ENCODE measurements around the gene TPM4. TPM values are rescaled to one million over a fixed set of nuclear protein-coding genes. Genes with fewer than 3 reads are reported as not detected.

Gene TPM4
- total RNA-seq, 1 donor from 2014 or later: 607 TPM

DNA sequence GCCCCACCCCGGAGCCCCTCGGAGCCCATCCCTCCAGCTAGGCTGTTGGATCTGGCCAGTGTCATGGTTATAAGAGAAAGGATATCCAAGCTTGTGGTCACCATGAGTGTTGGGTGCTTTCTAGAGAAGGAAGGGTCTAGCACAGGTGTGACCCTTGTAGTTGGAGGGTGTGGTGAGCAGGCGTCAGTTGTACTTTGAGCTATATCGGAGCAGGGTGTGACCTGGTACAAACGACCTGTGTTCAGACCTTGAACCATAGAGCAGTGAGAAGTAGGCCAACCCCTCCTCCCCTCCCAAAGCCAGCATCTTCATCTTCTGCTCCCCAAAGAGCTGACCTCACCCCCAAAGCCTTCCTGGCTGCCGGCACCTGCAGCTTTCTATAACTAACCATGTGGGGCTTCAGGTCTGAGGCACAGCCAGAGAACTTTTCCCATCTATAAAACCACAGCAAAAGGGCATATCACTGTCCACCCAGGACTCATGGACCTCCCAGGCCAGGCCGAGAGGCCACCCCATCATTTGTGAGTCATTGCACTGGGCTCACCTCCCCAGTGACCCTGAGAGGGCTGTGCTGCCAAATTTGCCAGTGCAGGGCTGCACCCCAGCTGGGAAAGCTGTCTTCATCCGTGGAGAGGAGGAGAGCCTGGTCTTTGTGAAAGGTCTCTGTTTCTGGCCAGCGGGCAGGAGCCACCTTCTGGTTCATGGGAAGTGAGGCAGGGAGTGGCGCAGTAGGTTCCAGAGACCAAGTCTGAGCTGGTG is 49.6 kb downstream of the TPM4 start:
- no peak for DNase-seq (ENCODE audit: low read depth)

DNA sequence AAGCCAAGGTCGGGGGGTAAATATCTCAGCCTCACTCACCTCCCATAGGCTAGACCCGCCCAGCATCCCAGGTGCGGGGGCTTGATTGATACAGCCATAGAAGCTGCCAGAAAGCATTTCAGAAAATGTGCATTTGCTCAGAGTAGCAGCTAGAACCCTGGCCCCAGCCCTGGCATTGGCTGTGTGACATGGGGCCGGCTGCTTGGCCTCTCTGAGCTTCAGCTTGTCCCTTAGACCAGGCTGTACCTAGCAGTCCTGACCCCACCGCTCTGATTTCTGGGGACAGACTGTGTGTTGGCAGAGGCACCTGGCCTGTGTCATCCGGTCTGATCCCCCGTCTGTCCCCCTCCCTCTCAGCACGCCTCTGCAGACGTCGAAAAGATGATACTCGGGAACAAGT is 50.8 kb downstream of the TPM4 start:
- no peak for DNase-seq (ENCODE audit: low read depth)

DNA sequence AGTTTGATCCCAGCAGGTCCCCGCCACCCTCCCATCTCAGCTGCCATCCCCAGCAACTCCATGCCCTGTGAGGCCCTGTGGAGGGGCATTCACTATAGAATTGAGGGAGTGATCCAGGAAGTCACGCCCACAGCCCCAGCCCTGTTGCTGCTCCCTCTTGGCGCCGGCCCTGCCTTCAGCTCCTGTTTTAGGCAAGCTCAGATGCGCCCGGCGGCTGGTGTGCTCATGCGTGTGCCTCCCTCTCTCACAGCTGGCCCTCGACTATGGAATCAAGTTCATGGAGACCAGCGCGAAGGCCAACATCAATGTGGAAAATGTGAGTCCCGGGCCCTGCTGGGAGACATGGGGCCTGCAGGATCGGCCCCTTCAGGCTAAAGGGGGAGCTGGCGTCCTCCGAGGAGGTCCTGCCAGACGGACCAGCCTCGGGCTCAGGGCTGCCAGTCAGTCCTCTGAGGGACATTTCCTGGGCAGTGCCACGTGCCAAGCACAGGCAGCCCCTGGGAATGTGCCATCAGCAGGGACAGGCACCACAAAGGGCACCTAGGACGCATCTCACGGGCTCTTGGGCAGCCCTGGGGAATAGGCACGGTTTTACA is 51.6 kb downstream of the TPM4 start:
- no peak for DNase-seq (ENCODE audit: low read depth)

DNA sequence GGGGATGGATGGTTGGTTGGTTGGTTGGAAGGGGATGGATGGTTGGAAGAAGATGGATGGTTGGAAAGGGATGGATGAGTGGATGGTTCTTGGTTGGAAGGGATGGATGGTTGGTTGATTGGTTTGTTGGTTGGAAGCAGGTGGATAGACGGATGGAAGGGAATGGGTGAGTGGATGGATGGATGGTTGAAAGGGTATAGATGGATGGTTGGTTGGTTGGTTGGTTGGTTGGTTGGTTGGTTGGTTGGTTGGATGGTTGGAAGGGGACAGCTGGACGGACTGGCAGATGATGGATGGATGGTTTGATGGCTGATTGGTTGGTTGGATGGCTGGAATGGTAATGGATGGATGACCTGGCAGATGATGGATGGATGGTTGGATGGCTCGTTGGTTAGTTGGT is 55.4 kb downstream of the TPM4 start:
- DNase-seq (ENCODE audit: low read depth): no peak

DNA sequence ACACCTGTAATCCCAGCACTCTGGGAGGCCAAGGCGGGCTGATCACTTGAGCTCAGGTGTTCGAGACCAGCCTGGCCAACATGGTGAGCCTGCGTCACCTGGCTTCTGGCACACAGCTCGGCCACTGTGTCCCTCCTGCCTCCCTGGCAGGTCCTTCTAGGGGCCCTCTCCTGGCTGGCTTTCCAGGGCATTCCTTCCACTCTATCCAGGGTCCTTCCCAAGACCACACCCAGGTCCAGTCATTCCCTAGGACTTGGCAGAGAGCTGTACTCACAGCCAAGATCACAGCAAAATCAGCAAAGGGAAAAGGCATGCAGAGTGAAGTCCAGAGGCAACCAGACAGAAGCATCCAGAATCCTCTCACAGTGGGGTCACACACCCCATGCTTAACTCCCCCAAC is 57.5 kb downstream of the TPM4 start:
- DNase-seq (ENCODE audit: low read depth): no peak

DNA sequence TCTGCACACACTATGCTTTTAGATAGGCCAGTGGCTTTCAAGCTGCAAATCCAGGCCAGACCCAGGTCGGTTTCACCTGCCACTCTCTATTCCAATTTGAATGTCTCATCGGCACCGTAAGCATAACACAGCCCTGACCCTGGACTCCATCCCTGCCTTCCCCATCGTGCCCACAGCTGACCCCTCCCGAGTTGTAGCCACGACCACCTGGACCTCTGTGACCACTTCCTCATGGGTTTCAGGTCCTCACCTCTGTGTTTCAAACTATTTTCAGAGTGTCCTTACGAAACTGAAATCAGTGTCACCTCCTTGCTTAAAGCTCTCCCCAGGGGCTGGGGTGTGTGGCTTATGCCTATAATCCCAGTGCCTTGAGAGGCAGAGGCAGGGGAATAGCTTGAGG is 58.2 kb downstream of the TPM4 start:
- no peak for DNase-seq (ENCODE audit: low read depth)

DNA sequence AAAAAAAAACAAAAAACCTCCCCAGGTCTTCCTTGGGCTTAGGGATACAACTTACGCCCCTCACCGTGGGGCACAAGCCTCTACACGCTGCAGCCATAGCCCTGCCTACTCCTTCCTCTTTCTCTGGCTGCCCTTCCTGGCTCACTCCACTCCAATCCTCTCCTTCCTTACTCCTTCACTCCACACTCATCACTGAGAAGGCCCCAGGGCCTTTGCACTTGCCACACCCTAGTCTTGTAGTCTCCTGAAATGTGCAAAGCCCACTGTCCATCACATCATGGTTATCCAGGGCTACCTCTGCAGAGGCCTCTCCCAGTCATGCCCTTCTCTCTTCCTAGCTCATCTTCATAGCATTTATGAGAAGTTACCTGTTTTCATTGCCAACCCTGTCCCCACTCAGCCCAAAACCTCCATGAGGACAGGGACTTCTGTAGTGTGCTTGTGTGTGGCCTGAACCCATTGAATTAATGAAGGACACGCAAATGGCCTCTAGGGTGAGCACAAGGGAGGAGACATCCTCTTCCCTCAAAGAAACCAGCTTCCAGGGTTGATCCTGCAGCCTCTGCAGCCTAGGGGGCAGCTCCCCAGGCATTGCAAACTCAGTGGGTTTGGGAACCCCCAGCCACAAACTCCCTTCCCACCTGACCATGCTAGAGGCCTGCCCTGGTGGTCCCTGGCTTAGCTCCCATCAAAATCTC is 59.3 kb downstream of the TPM4 start:
- no peak for DNase-seq (ENCODE audit: low read depth)

DNA sequence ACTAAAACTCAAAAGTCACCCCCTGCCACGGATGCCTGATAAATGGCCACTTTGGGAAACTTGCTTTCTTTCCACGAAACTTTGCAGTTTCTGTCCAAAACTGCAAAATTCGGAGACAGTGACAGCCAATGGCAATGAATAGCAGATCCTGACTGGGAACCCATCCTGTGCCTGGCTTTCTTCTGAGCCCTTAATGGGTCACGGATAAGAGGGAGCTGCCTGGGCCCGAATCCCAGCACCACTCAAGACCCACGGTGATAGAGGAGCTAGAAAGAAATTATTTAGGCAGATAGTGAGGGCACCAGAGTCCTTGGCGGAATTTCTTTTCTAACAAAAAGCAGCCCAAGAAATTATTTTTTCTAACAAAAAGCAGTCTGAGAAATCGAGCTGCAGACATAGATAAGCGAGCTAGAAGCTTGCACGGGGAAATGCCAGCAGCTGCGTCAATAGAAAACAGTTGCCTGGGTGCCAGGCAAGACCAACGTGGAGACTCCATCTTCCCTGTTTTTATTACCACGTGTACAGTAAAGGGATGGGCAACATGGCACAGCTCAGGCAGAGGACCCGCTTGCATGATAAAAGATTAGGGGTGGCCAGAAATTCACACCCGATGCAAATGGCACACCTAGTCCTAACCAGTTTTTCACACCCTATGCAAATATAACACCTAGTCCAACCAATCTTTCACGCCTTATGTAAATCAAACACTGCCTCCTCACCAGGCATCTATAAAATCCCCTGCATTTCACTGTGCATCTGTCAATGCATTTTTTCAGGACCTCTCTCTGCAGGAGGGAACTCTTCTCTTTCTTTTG is 60.1 kb downstream of the TPM4 start:
- no peak for DNase-seq (ENCODE audit: low read depth)

DNA sequence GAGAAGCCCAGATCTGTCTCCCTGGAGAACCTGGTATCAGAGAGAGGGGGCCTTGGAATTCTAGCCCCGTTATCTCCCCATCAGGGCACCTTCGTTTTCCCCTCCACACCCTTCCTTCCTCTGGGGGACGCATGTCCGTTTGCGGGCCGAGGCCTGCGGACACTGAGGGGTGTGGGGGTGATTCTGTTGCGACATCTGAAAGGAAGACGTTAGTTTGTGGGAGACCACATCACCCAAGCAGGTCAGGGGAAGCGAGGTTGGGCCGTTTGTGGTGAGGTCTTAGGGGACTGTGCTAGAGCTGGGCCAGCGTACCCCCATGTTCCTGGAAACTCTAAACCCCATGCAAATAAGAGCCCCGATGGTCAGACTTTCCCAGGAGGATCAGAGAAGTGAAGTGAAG is 63.5 kb downstream of the TPM4 start:
- DNase-seq (ENCODE audit: low read depth): no peak

DNA sequence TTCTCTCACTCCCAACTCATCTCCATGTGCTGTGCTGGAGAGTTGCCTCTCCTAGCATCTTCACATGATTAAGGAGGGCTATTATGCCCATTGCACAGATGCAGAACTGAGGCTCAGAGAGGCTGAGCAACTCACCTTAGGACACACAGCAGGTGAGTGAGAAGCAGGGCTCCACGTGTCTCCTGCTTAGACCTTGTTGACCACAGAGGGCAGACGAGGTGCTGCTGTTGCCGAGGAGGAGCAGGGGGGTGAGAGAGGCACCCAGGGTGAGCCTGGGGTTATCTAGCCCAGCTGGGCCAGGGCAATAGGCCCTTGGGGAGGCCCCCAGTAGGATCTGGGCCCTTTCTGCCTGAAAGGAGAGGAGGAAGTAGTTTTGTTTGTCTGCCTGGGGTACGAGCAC is 64.7 kb downstream of the TPM4 start:
- DNase-seq (ENCODE audit: low read depth): no peak

DNA sequence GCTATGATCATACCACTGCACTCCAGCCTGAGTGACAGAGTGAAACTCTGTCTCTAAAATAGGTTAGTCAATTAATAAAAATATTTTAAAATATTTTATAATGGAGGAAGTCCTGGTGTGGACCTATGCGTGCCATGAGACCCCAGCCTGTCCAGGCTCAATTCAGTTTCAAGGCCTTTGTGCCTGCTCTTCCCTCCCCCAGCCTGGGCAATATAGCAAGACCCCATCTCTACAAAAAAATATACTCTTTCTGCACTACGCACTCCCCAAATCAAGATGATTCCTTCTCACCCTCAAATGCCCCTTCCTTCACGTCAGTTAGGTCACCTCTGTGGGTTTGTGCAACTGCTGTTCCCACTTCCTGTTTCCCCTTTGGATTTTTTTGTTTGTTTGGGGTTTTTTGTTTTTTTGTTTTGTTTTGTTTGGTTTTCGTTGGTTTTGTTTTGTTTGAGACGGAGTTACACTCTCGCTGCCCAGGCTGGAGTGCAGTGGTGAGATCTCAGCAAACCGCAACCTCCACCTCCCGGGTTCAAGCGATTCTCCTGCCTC is 65.8 kb downstream of the TPM4 start:
- DNase-seq (ENCODE audit: low read depth): no peak

DNA sequence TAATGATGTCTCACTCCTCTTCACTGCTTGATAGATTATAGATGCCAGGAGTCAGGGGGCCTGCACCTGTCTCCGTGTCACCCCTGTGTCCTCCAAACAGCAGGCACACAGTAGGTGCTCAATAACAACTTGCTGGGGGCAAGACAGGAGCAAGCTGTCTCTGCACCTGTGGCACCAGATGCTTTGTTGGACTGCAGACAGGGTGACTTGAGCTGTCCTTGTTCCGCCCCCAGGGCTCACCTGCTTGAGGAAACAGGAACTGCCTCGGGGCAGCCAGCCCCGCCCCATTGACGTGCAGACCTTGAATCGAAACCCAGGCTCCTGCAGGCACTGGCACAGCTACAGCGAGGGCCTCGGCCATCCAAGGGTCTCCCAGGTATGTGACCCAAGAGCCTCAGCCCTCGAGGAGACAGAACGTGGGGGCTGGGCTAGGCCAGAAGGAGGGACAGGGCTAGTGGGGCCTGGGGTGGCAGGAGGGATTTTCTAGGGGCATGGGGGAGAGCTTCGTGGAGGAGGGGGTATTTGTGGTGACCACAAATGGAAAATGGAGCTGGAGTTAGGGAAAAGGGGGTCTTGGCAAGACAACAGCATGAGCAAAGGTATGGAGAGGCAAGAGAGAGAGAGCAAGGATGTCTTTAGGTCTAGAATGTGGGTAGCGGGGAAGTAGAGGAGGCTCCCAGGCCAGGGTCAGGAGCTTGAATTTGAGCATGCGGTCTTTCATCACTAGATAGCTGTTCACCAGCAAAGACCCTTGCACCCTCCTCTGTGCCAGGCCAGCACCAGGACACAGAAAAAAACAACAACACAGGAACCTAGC is 67.3 kb downstream of the TPM4 start, which contains the start of gene HSH2D:
HSH2D (plus strand) TSS at position 287 of the 817 bp plus-strand sequence. CDS start 5,066 bp downstream, outside the sequence.
- peak; percentile 38 for DNase-seq (ENCODE audit: low read depth)

DNA sequence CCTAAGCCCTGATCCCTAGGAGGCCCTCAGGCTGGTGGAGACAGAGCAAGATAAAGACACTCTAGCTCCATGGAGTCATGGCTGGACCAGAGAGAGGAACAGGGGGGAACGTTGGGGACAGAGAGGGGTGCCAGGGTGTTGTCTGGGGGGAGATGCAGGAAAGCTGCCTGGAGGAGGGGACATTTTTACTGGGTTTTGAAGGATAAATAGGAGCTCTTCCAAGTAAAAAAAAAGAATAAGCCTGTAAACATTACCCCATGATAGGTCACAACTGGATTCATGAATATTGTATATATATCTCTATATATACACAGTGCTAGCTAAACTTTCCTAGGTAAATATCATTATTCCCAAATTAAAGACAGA is 67.9 kb downstream of the TPM4 start:
- no peak for DNase-seq (ENCODE audit: low read depth)

DNA sequence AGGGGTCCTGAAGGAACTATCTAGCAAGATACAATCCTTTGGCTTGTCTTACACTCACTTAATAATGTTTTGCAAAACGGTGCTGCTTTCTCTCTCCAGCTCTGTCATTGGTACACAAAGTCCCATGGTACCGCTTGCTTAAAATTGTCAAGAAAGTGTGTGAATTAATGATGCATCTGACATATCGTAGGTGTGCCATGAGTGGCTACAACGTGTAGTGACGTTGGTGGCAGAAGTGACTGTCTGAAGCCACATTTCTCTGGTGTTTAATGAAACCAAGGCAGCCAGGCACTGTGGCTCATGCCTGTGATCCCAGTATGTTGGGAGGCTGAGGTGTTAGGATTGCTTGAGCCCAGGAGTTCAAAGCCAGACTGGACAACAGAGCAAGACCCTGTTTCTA is 69.8 kb downstream of the TPM4 start:
- DNase-seq (ENCODE audit: low read depth): no peak

DNA sequence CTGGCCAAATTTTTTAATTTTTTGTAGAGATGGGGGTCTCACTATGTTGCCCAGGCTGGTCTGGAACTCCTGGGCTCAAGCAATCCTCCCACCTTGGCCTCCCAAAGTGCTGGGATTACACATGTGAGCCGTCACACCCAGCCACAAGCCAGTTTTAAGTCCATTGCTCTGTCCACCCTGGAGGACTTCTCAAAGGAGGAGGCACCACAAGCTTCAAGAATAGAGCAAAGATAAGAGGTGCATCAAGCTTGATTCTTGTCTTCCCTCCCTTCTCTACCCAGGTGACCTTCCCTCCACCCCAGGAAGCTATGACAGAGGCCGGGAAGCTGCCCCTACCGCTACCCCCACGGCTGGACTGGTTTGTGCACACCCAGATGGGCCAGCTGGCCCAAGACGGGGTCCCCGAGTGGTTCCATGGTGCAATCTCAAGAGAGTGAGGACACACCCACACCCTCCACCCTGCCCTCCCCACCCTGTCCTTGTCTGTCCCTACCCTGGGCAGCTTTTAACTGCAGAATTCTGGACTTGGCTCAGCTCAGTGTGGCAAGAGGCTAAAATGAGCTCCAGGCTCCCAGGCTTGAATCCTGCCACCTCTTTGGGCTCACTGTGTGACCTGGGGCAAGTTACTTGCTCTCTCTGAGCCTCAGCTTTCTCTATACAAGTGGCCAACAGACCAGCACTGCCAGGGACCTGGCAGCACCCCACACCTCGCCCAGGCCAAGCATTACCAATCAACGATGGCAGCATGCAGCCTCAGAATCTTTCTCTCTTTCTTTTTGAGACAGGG is 72.3 kb downstream of the TPM4 start:
- no peak for DNase-seq (ENCODE audit: low read depth)

Other genes starting within 250 kb of the TPM4 start
- 0.05 and 1.9 TPM in 2 replicates for gene CYP4F2, start 178.4 kb upstream of the TPM4 start, total RNA-seq
- gene CYP4F11, start 142.0 kb upstream of the TPM4 start, total RNA-seq: 2.4 and 2.6 TPM in 2 replicates
- not detected in 2 replicates for gene OR10H4, start 127.5 kb upstream of the TPM4 start, total RNA-seq
- 72.4 and 82.0 TPM in 2 replicates for gene RAB8A, start 35.4 kb downstream of the TPM4 start, total RNA-seq
- gene HSH2D, start 67.2 kb downstream of the TPM4 start, total RNA-seq: 0.05 and 6.3 TPM in 2 replicates
- gene CIB3, start 97.0 kb downstream of the TPM4 start, total RNA-seq: not detected in 2 replicates
- 173 and 192 TPM in 2 replicates for gene FAM32A, start 108.9 kb downstream of the TPM4 start, total RNA-seq
- gene AP1M1, start 121.4 kb downstream of the TPM4 start, total RNA-seq: 53.7 and 144 TPM in 2 replicates
- 0.17 and 0.45 TPM in 2 replicates for gene KLF2, start 248.3 kb downstream of the TPM4 start, total RNA-seq

Measured in renal cortical epithelial cell (primary cell).